ENCODE measurements around the gene STK4.
"Not testable (repeated sequence)": the region's sequence is repeated elsewhere in the genome, so short reads cannot be mapped to it uniquely, and the experiment has no call there.

Gene STK4

DNA sequence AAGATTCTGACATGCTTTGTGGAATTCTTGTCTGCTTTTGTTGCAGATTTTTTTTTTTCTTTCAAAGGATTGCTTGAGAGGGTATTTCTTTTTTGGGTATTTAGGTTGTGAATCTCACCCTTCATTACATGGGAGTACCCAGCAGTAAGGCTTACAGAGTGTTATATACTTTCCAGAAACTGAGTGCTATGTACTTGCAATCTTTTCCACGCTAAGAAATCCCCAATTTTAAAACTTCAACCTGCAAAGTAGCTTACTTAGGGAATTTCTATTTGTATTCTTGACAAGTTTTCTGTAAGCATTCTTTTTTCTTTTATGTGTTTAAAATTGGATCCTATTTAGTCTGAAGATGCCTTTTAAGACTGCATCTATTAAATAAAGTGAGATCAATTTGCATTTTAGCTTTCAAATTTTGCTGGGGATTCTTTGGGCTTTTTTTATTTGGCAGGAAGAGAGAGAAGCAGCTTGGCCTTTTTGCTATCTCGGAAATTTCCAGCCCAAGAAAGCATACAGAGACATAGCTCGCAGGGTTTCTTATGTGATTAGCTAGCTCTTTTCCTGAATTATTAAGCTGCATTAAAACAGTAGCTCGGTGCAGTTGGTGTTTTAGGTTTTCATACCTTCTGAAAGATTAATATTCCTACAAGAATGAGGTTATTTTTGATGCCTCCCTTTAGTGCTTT is 92.0 kb downstream of the STK4 start:
- DNase-seq: no peak

DNA sequence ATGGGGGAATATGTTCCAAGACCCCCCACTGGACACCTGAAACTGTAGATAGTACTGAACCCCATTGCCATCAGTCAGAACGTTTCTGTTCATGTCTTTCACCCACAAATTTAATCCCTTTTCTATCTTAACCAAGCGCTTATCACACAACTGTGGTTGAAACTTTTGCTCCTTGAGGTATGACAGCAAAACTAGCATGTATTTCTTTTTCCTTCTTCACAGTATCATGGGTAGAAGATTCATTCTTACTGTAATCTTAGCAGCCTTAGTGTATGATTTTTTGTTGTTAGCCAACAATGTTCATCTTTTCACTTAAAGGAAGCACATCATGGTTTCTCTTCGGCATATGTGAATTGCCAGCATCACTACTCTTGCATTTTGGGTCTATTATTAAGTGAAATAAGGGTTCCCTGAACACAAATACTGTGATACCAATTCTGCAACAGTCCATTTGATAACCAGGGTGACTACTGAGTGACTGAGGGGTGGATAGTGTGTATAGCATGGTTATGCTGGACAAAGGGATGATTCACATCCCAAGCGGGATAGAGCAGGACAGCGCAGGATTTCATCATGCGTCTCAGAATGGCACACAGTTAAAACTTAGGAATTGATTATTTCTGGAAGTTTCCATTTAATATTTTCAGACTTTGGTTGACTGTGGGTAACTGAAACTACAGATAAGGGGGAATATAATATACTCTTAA is 92.9 kb downstream of the STK4 start:
- DNase-seq: no peak

- no peak for DNase-seq
Measured at GRCh38 chr20:45060294-45060693, 94.0 kb downstream of the STK4 start.

DNA sequence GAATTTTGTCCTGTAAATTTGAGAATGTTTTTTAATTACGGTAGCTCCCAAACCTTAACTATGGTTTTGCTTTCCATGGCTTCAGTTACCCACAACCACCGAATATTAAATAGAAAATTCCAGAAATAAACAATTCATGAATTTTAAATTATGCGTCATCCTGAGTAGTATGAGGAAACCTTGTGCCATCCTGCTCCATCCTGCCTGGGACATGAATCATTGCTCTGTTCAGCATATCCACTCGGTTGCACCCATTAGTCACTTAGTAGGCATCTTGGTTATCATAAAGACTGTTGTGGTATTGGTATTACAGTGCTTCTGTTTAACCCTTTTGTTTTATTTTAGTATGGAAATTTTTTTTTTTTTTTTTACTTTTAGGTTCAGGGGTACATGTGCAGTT is 94.9 kb downstream of the STK4 start:
- no peak for DNase-seq

GRCh38 chr20:45063107-45063506 is 96.8 kb downstream of the STK4 start:
- not testable (repeated sequence) for DNase-seq

GRCh38 chr20:45064812-45065211 is 98.5 kb downstream of the STK4 start:
- DNase-seq: no peak

DNA sequence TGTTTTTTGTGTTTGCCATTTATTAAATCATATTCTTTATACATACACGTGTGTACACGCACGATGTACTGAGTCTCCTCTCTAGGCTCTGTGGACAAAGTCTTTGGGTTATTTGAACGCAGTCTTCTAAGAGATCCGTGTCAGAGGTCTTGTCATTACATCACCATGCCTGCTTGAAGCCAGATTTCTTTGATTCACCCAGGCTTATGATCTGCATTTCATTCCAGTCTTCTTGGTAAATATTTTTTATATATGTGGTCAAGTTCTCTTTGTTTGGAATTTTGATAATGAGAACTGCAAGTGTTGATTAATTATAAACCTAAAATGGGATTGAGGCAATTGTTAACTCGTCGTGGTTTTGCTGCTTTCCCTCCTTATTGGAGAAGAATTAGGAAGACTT is 100.1 kb downstream of the STK4 start:
- DNase-seq: no peak

DNA sequence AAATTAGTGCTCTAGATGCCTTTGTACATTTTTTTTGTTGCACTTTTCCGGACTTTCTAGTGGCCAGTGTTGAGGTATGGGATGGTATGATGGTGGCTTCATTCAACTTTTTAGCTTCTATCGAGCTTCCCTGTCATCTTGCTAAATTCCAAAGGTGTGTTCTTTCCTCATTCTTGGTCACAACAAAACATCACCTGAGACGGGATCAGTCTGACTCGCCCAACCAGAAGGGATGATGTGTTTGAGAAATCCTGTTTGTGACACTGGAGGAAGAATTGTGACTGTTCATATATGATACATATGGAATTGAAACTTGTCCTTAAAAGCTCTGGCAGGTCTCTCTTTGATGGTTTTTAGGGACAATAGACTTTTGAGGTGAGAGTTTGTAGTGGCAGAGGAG is 100.8 kb downstream of the STK4 start:
- DNase-seq: no peak

- no peak for DNase-seq
Measured at GRCh38 chr20:45067558-45067957, 101.2 kb downstream of the STK4 start.

DNA sequence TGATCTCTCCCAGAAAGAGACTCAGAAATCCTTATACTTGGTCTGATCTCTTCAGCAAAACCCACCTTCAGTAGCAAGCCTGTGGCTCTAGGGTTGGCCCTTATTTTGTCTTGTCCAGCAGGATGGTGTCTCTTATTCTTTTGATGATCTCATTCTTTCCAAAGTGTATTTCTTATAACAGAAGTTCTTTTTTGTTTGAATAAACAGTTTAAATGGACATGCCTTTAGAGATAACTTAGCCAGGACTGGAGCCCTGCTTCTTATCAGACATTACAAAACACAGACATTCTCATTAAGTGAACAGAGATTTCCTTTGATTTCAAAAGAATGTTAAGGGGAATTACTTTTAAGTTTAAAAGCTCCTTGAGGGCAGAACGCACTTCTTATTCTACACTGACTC is 102.9 kb downstream of the STK4 start:
- DNase-seq: no peak

GRCh38 chr20:45070932-45071632 is 104.8 kb downstream of the STK4 start:
- no peak for DNase-seq

DNA sequence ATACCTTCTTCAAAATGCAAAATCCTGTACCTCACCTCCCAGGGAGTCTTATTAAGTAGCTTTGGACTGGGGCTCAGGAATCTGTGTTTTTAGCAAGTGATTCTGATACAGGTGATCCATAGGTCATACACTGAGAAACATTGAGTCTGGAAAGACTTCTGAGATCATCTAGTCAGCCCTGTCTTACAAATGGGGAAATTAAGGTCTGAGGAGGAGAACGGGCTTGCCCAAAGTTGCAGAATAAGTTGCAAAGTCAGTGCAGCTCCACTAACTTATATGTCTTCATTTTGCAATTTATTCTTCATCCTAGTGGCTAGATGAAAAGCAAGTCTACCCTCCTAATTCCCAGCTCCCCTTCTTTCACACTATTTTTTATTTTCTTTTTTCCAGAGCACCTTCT is 105.8 kb downstream of the STK4 start:
- no peak for DNase-seq

GRCh38 chr20:45073221-45073620 is 106.9 kb downstream of the STK4 start:
- no peak for DNase-seq

DNA sequence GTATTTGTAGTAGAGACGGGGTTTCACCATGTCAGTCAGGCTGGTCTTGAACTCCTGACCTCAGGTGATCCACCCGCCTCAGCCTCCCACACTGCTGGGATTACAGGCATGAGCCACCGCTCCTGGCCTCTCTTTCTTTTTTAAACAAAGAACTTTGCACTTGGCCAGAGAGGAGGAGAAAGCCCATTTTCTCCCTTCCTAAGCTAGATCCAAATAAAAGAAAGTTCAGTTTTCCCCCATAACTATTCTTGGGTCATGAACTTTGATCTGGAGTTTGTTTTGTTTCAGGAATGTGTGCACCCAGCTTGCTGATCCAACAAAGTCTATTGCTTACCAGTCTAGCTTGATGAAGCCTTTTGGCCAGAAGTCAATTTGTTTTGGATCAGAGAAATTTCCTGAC is 111.2 kb downstream of the STK4 start:
- DNase-seq: no peak

- no peak for DNase-seq
Measured at GRCh38 chr20:45080867-45081624, 114.7 kb downstream of the STK4 start.

DNA sequence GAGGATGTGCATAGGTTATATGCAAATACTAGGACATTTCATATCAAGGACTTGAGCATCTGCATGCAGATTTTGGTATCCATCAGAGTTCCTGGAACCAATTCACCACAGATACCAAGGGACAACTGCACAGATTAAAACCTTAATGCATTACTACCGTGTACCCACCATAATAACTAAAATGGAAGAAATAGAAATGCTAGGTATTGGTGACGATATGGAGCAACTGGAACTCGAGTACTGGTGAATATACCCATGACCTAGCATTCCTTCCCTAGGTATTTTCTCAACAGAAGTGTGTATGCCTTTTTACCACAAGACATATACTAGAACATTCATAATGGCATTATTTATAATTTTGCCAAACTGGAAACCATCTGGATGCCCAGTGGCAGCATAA is 116.2 kb downstream of the STK4 start:
- no peak for DNase-seq

GRCh38 chr20:45083127-45083526 is 116.8 kb downstream of the STK4 start:
- DNase-seq: no peak

DNA sequence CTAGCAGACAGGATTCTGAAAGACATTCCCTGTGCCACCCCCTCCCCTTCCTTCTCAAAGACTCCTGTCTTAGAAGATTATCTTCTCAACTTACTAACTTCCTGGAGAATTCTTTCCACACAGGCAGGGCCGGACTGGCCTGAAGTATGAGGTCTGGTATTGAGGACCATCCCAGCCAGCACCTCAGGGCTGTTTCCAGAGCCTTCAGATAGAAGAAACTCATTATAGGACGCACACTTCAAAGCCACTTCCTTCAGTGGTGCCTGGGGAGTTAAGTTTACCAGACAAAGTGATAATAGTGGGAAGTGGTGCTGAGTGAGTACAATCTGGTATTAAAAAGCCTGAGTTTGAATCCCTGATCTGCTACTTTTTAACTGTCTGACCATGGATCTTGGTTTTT is 119.0 kb downstream of the STK4 start:
- DNase-seq: no peak

DNA sequence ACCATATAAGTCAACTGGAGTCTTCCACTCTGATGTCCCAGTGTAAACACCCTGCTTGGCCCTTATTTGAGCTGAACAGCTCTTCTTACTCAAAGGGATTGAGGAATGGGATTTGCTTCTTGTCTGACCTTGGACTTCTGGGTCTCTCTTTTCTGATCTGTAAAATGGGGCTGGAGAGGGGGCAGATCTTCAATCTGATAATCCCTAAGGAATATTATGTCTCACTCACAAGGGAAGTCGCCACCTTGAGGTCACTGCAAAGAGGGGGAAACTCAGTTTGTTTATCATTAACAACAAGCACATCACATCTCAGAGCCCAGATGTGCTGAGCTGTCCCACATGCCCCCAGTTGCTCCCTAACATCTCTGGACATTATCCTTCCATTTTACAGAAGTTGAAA is 119.6 kb downstream of the STK4 start:
- no peak for DNase-seq

DNA sequence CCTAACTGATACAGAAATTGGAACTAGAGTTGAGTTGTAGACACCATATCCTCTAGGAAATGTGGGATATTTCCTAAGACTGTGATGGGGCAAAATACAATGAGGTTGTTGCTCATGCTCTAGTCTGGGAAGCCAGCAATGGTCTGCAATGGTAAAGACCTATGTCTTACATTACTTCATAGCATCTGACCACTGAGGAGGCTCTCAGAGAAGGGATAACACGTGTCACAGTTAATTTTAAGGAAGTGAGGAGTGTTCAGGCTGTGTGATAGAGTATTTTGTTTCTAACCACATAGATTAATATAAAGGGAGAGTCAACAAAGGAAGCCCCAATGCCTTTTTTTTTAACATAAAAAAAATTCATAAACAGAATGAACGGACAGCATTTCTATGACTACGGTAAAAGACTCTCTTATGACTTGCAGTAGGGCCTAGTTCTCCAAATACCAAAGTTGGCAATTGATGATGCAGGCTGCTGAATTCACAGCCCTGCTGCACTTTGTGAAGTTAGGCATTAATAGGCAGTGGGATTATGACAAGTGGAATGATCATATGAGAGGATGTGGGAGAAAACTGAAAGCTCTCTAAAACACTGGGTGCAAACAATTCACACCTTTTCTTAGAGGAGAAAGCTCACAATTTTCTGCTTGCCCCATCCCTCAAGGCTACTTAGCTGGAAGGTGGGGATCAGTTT is 120.9 kb downstream of the STK4 start:
- DNase-seq: no peak

- no peak for DNase-seq
Measured at GRCh38 chr20:45087814-45088213, 121.5 kb downstream of the STK4 start.

DNA sequence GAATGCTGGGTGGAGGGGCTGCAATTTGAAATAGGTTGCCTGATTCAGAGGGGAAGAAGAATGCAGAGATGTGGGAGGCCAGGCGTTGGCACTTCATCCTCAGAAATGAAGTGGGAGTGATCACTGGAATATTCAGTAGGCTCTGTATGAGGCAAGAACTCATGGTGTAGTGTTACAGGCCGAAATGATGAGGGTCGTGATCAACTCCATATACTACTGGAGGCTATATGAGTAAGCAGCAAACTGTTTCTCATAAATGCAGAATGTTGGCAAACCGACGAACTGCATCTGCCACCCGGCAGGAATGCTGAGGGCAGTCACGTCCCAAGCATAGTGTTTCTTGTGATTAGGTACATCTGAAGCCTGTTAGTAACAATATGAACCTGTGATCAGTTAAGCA is 121.9 kb downstream of the STK4 start:
- no peak for DNase-seq

DNA sequence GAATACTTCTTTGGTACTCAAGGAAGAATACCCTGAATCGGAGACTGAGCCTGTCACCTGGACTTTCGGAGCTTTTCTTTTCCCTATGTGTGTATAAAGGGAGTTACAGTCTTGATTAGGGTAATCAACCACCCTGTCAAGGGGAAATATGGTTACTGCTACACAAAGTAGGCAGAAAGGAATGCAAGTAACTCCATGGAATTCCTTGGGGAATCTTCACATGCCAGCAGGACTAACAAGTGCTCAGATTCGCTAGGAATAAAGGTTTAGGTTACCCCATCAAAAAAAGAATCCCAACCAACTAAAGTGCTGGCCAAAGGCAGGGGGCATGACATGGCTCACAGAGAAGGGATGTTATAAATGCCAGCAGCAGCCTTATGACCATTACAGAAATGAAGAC is 124.2 kb downstream of the STK4 start:
- no peak for DNase-seq

Measured in activated naive CD4-positive, alpha-beta T cell treated with anti-CD3 and anti-CD28 coated beads, Interleukin-2, amount 50 U/mL, for 16 hours (primary cell).